GM19351 (cell line): Measurements from ENCODE around the gene CDK12.
A peak's percentile ranks its signal among the peaks of the same experiment; 100 is the strongest.
"Not testable (repeated sequence)": the region's sequence is repeated elsewhere in the genome, so short reads cannot be mapped to it uniquely, and the experiment has no call there.

Experiments used
- ATAC-seq: cut with Tn5 transposase; IDR thresholded peaks from one replicate; pipeline ENCODE4 v1.9.1; 2021; ENCODE audit warnings: mild to moderate bottlenecking, moderate library complexity; ENCODE audit not compliant: unreplicated experiment

Gene CDK12

DNA sequence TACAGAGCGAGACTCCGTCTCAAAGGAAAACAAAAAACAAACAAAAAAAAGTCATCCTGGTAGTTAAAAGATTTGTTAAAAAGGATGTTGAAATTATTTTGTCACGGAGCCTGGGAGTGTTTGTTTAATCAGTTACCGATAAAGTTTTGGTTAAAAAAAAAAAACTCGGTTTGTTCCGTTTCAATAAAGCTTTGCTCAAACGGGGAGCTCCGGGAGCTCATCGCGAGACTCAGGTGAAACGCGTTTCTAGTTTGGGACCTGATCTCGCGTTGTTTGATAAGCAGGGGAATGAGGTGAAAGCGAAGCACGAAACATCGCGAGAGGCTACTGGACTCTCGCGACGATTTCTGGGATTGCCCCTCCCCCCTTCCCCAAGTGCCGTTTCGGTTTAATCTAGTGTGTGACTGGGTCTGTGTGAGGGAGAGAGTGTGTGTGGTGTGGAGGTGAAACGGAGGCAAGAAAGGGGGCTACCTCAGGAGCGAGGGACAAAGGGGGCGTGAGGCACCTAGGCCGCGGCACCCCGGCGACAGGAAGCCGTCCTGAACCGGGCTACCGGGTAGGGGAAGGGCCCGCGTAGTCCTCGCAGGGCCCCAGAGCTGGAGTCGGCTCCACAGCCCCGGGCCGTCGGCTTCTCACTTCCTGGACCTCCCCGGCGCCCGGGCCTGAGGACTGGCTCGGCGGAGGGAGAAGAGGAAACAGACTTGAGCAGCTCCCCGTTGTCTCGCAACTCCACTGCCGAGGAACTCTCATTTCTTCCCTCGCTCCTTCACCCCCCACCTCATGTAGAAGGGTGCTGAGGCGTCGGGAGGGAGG lies at the start of gene CDK12:
Gene CDK12 (plus strand): TSS at position 374 of the 813 bp plus-strand sequence. CDS start 586 bp downstream, outside the sequence.
- ATAC-seq = peak; percentile 84

DNA sequence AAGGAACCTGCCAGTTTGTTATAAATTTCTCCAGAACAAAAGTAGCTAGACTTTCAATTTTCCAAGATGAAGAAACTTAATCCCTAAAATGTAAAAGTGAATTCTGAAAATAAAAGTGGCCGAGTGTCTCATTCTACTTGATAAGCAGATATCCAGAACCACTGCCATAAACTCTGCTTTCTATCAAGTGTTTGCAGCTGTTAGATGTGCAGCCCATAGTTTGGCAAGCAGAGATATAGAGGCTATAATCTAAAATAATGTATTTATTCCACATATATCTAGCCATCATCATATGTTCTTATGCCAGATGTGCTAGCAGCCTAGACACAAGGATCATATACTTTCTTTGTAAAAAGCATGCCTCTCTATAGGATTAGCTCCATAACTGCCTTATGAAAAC lies 45.1 kb upstream of the CDK12 start:
- ATAC-seq = no peak

DNA sequence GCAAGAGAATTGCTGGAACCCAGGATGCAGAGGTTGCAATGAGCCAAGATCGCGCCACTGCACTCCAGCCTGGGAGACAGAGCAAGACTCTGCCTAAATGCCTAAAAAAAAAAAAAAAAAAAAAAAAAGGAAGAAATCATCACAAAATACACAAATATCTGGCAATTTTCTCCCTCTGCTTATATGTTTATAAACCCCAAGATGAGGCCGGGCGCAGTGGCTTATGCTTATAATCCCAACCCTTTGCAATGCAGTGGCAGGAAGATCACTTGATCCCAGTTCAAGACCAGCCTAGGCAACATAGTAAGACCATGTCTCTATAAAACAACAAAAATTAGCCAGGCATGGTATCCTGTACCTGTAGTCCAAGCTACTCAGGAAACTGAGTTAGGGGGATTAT lies 31.7 kb upstream of the CDK12 start:
- ATAC-seq = no peak

DNA sequence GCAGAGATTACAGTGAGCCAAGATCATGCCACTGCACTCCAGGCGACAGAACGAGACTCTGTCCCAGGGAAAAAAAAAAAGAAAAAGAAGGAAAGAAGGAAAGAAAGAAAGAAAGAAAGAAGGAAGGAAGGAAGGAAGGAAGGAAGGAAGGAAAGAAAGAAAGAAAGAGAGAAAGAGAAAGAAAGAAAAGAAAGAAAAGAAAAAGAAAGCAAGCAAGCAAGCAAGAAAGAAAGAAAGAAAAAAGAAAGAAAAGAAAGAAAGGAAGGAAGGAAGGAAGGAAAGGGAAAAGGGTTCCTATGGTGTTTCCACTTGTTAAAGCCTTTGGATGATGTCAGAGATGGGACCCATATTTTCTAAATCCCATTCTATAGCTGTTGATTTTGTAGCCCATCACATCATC lies 21.4 kb upstream of the CDK12 start:
- ATAC-seq = not testable (repeated sequence)

DNA sequence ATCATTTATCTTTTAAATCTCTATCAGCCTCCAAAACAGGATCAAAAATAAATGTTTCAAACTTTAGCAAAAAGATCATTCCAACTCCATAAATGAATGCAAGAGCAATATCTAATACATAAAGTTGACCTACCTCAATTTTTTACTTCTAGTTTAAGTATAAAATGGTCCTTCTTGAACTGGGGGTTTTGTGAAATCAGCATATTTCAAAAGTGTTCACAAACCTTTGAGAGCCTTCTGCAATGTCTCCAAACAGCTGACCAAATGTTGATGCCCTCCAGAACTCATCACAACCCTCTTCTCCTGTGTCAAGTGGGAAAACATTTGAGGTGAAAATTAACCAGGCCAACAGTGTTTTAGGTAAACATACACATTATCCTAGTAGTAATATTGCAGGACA lies 18.0 kb upstream of the CDK12 start:
- ATAC-seq = no peak

DNA sequence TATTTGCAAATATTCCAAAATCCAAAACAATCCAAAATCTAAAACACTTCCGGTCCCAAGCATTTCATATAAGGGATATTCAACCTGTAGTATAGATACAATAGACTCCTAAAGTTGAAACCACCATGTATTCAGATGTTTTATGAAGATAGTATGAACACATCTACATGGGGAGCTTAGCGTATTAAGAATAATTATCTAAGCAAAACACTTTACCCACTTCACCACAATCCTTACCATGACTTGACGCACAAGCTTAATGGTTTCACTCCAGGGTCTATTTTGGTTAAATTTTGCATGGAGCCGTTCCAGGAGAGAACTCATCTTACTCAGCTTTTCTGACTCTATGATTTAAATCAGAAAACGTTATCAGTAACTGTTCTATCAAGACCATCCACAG lies 13.7 kb upstream of the CDK12 start:
- no peak for ATAC-seq

DNA sequence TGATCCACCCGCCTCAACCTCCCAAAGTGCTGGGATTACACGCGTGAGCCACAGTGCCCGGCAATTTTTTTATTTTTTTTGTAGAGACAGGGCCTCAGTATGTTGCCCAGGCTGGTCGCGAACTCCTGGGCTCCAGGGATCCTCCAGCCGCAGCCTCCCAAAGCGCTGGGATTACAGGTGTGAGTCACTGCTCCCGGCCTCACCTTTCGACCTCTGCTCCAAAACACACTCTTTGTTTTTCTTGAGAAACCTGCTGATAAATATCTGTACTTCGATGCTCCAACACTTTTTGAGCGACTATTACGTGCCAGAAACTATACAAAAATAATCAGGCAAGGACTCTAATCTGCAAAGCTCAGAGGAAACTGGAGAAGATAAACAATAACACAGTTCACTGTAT lies 11.2 kb upstream of the CDK12 start:
- ATAC-seq = no peak

DNA sequence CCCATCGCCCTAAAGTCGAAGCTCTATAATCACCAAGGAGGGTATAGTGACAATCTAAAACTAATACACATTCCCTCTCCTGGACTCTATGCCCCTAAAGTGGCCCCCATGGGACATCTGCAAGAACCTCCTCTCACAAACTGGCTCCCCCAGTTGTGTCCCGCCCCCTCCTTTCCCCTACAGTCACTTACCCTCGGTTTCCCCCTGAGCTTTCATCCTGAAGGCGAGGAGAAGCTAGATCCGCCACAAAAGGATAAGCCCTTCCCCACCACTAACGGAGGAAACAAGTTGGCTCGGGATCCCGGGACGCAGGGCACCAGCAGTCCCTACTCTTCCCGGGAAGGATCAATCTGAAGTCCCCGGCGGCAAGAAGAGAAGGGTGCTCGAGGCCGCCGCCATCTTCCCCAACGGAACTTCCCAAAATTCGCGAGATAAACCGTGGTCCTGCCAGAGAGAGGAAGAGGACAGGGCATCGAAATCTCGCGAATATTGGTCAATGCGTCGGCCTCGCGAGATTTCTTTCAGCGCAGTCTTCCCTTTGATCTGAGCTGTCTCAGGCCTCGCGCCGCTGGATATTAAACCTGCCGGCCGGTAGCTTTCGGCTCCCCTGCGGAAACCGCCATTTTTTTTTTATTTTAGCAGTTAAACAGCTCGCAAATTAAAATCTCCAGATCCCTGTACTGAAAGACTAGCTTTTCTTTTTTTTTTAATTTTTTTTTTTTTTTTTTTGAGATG lies 10.3 kb upstream of the CDK12 start, which contains the start of gene MED1:
Gene MED1 (minus strand): TSS at position 417 of the 735 bp plus-strand sequence. CDS start 201 bp downstream, at position 216.
- peak; percentile 91 for ATAC-seq

DNA sequence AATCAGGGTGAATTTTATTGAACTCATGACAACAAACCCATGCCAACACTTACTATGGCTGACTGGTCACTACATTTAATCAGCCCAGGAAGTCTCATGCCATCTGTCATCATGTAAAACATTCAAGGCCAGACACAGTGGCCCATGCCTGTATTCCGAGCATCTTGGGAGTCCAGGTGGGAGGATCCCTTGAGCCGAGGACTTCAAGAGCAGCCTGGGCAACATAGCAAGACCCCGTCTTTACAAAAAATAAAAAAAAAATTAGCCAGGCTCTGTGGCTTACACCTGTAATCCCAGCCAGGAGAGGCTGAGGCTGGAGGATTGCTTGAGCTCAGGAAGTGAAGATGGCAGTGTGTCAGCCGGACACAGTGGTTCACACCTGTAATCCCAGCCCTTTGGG lies 5.4 kb upstream of the CDK12 start:
- no peak for ATAC-seq

DNA sequence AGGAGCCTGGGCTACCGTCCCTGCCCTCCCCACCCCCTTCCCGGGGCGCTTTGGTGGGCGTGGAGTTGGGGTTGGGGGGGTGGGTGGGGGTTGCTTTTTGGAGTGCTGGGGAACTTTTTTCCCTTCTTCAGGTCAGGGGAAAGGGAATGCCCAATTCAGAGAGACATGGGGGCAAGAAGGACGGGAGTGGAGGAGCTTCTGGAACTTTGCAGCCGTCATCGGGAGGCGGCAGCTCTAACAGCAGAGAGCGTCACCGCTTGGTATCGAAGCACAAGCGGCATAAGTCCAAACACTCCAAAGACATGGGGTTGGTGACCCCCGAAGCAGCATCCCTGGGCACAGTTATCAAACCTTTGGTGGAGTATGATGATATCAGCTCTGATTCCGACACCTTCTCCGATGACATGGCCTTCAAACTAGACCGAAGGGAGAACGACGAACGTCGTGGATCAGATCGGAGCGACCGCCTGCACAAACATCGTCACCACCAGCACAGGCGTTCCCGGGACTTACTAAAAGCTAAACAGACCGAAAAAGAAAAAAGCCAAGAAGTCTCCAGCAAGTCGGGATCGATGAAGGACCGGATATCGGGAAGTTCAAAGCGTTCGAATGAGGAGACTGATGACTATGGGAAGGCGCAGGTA lies 762 bp downstream of the CDK12 start:
- ATAC-seq = no peak

DNA sequence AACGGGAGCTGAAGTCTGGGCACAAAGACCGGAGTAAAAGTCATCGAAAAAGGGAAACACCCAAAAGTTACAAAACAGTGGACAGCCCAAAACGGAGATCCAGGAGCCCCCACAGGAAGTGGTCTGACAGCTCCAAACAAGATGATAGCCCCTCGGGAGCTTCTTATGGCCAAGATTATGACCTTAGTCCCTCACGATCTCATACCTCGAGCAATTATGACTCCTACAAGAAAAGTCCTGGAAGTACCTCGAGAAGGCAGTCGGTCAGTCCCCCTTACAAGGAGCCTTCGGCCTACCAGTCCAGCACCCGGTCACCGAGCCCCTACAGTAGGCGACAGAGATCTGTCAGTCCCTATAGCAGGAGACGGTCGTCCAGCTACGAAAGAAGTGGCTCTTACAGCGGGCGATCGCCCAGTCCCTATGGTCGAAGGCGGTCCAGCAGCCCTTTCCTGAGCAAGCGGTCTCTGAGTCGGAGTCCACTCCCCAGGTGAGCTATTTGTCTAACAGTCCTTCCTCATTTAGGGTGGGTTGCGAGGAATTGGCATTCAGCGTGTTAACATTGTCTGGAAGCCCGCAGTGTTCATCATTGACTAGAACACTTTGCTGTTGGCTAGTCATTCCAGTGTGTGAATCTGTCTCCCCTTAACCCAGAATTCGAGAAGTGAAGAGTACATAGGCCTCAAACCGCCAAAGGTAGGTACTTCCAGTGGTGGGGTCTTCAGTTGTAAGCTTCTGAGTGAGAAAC lies 1.5 kb downstream of the CDK12 start:
- ATAC-seq = no peak

DNA sequence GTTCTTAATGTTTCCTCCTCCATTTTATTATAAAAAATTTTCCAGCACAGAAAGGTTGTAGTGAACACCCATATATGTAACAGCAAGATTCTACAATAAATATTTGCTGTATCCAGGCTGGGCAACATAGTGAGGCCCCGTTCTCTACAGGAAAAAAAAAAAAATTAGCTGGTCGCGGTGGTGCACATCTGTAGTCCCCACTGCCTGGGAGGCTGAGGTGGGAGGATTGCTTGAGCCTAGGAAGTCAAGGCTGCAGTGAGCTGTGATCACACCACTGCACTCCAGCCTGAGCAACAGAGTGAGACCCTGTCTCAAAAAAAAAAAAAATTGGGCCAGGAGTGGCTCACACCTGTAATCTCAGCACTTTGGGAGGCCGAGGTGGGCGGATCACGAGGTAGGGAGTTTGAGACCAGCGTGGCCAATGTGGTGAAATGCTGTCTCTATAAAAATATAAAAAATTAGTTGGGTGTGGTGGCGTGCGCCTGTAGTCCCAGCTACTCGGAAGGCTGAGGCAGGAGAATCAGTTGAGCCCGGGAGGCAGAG lies 3.4 kb downstream of the CDK12 start:
- ATAC-seq = not testable (repeated sequence)

DNA sequence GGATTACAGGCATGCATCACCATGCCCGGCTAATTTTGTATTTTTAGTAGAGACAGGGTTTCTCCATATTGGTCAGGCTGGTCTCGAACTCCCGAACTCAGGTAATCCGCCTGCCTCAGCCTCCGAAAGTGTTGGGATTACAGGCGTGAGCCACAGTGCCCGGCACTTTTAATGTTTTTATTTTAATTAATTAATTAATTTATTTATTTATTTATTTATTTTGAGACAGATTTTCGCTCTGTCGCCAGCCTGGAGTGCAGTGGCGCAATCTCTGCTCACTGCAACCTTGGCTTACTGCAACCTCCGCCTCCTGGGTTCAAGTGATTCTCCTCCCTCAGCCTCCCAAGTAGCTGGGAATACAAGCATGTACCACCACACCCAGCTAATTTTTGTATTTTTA lies 7.3 kb downstream of the CDK12 start:
- not testable (repeated sequence) for ATAC-seq

DNA sequence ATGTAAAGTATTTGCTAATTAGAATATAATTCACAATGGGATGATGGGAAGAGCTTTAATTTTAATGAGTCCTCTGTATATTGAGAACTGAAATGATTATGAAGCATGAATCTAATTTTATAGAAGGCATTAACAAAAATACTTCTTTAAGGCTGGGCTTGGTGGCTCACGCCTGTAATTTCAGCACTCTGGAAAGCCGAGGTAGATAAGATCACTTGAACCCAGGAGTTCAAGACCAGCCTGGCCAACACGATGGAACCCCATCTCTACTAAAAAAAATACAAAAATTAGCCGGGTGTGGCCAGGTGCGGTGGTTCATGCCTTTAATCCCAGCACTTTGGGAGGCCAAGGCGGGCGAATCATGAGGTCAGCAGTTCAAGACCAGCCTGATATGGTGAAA lies 12.0 kb downstream of the CDK12 start:
- ATAC-seq = no peak

DNA sequence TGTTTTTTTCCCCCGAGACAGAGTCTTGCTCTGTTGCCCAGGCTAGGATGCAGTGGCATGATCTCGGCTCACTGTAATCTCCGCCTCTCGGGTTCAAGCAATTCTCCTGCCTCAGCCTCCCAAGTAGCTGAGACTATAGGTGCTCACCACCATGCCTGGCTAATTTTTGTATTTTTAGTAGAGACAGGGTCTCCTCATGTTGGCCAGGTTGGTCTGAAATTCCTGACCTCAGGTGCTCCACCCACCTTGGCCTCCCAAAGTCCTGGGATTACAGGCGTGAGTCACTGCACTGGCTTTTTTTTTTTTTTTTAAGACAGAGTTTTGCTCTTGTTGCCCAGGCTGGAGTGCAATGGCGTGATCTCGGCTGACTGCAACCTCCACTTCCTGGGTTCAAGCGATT lies 18.3 kb downstream of the CDK12 start:
- not testable (repeated sequence) for ATAC-seq

DNA sequence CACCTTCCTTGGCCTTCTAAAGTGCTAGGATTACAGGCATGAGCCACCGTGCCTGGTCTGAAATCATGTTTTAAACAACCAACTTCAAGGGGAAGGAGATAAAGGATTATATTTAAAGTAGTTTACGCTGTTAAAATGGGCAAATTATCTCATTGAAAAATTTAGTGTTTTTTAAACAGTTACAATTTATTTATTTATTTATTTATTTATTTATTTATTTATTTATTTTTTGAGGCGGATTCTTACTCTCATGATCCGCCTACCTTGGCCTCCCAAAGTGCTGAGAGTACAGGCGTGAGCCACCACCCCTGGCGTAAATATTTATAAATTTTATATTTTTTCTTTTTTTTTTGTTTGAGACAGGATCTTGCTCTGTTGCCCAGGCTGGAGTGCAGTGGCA lies 22.2 kb downstream of the CDK12 start:
- ATAC-seq = no peak

DNA sequence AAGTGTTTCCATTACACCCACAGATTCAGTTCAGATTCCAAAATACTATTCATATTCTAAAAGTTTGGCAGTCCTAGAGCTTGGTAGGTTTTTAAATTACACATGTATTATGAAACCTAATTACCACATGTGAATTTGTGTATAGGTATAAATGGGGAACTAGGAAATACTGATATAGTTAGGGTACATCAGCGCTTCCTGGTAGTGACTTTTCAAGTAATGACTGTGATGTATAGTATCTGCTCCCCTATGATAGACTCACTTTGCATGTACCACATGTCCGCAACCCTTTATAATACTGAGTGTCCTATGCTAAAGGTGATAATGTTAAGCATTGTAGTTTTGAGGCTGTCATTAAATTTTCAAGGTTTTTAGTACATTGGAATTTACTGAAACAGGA lies 22.9 kb downstream of the CDK12 start:
- ATAC-seq = peak; percentile 91

DNA sequence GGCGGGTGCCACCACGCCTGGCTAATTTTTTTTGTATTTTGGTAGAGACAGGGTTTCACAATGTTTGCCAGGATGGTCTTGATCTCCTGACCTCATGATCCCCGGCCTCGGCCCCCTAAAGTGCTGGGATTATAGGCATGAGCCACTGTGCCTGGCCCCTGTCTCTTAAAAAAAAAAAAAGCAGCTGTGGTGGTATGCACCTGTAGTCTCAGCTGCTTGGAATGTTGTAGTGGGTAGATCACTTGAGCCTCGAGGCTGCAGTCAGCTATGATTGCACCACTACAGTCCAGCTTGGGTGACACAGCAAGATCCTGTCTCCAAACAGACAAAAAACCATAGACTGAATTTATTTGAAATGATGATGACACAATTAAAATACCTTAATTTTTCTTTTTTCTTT lies 24.3 kb downstream of the CDK12 start:
- no peak for ATAC-seq

DNA sequence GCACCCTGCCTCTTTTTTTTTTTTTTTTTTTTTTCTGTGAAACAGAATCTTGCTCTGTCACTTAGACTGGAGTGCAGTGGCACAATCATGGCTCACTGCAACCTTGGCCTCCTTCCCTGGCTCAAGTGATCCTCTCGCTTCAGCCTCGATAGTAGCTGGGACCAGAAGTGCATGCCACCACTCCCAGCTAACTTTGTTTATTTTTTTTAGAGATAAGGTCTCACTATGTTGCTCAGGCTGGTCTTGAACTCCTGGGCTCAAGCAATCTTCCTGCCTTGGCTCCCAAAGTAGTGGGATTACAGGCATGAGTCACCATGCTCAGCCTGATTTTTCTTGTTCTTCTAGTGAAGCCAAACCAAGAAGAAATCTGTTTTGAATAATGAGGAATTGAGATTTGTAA lies 25.0 kb downstream of the CDK12 start:
- ATAC-seq = no peak

DNA sequence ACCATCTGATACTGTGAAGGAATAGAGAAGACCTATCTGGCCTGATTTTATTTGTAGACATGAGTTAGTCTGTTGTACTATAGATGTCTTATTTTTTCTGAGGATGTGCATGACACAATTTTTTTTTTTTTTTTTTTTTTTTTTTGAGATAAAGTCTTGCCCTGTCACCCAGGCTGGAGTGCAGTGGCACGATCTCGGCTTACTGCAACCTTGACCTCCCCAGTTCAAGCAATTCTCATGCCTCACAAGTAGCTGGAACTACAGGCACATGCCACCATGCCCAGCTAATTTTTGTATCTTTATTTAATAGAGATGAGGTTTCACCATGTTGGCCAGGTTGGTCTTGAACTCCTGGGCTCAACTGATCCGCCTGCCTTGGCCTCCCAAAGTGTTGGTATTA lies 26.2 kb downstream of the CDK12 start:
- ATAC-seq = not testable (repeated sequence)

DNA sequence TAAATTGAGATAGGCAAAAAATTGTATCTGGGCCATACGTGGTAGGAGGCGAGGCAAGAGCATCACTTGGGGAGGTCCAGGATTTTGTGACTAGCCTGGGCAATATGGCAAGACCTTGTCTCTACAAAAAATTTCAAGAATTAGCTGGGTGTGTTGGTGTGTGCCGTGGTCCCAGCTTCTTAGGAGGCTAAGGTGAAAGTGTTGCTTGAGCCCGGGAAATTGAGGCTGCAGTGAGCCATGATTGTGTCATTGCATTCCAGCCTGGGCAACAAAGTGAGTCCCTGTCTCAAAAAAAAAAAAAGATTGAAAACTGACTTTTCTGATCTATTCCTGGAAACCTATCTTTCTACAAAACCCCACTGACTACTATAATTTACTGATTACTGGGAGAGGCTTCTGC lies 26.7 kb downstream of the CDK12 start:
- ATAC-seq = no peak
